ENCODE data around the gene TRIO. TPM values are rescaled to one million over a fixed set of nuclear protein-coding genes. Genes with fewer than 3 reads are reported as not detected.

Gene TRIO
- total and polyA plus RNA-seq, 2 donors (not counting 3 experiments of a cell fraction or from before 2014, with no cell fraction given): 82.9 to 248 TPM

GRCh38 chr5:14507156-14507941 lies 364.2 kb downstream of the TRIO start:
- no peaks in the 10 kb centered on the region for H4K20me1 ChIP-seq (replicated peaks; ENCODE audit: control insufficient read depth, extremely low read depth, insufficient read depth, low read length)
- no peak overlapping the region for H3K27ac ChIP-seq (ENCODE audit: insufficient read depth, low read depth, low read length)
- no peaks in the 10 kb centered on the region for H3K79me2 ChIP-seq (ENCODE audit: control insufficient read depth, insufficient read depth, low read length)
- FAIRE-seq (no peak), DNase-seq (ENCODE audit: low read depth, low spot score) (no peak)
- H3K9me3 ChIP-seq (replicated peaks; ENCODE audit: control insufficient read depth, insufficient read depth, low read length): no peaks in the 10 kb centered on the region
- intact Hi-C loops (cut with micrococcal nuclease): no loop called here
- H3K36me3 ChIP-seq (ENCODE audit: control insufficient read depth in 2 of 2, extremely low read depth in 1 of 2, insufficient read depth in 2 of 2, low read length in 2 of 2): peaks cover 13 to 43% of the 10 kb centered on the region in 2 experiments
- H3K4me1 ChIP-seq (ENCODE audit: control insufficient read depth, extremely low read depth, insufficient read depth, low read length): no peaks in the 10 kb centered on the region
- H3K9me1 ChIP-seq (replicated peaks; ENCODE audit: control insufficient read depth, extremely low read depth, insufficient read depth, low read length): no peaks in the 10 kb centered on the region
- dilution Hi-C loops (cut with MboI; ENCODE audit: extremely low pct_ligation_motif_present, low sequenced_read_pairs): no loop called here
- H2AFZ ChIP-seq (ENCODE audit: low read depth, low read length): no peak overlapping the region
- no TSS peak for BruUV-seq (replicated peaks)
- H3K4me2 ChIP-seq (ENCODE audit: insufficient read depth, low read length): no peak overlapping the region
- POLR2A ChIA-PET: no interaction called here
- H3K27me3 ChIP-seq (ENCODE audit: control insufficient read depth in 2 of 2, insufficient read depth in 2 of 2, low read length in 2 of 2): no peaks in the 10 kb centered on the region
- no peak overlapping the region for H3K4me3 ChIP-seq (replicated peaks in 1 of 3; ENCODE audit: insufficient read depth in 1 of 3, low read depth in 1 of 3, low read length in 3 of 3)
- TF ChIP-seq FOS (IDR thresholded peaks at IDR 0.05; ENCODE audit: borderline replicate concordance, insufficient read depth, low read length) (no peak), MAX (IDR thresholded peaks at IDR 0.05; ENCODE audit: insufficient read depth, insufficient read length) (no peak)
- CTCF ChIA-PET: interaction anchor here (3.3 kb wide), 1 partner anchor 141 kb away, joined by 11 read pairs; no protein-coding TSS in a partner anchor
- H3K9ac ChIP-seq (replicated peaks; ENCODE audit: extremely low read depth, insufficient read depth, low read length): no peak overlapping the region

GRCh38 chr5:14508046-14508445 lies 364.9 kb downstream of the TRIO start:
- H4K20me1 ChIP-seq (replicated peaks; ENCODE audit: control insufficient read depth, extremely low read depth, insufficient read depth, low read length): no peaks in the 10 kb centered on the region
- H3K27me3 ChIP-seq (ENCODE audit: control insufficient read depth in 2 of 2, insufficient read depth in 2 of 2, low read length in 2 of 2): no peaks in the 10 kb centered on the region
- H3K4me3 ChIP-seq (replicated peaks in 1 of 3; ENCODE audit: insufficient read depth in 1 of 3, low read depth in 1 of 3, low read length in 3 of 3): no peak overlapping the region
- dilution Hi-C loops (cut with MboI; ENCODE audit: extremely low pct_ligation_motif_present, low sequenced_read_pairs) (no loop called here), intact Hi-C loops (cut with micrococcal nuclease) (no loop called here)
- no peaks in the 10 kb centered on the region for H3K9me1 ChIP-seq (replicated peaks; ENCODE audit: control insufficient read depth, extremely low read depth, insufficient read depth, low read length)
- no peak overlapping the region for H2AFZ ChIP-seq (ENCODE audit: low read depth, low read length)
- H3K4me1 ChIP-seq (ENCODE audit: control insufficient read depth, extremely low read depth, insufficient read depth, low read length): no peaks in the 10 kb centered on the region
- BruUV-seq (replicated peaks): TSS peak; percentile 18
- H3K9me3 ChIP-seq (replicated peaks; ENCODE audit: control insufficient read depth, insufficient read depth, low read length): no peaks in the 10 kb centered on the region
- ChIA-PET POLR2A (no interaction called here), CTCF (interaction anchor here (3.3 kb wide), 1 partner anchor 140 kb away, joined by 11 read pairs; no protein-coding TSS in a partner anchor)
- DNase-seq (ENCODE audit: low read depth, low spot score) (no peak), FAIRE-seq (no peak)
- no peak overlapping the region for H3K27ac ChIP-seq (ENCODE audit: insufficient read depth, low read depth, low read length)
- H3K4me2 ChIP-seq (ENCODE audit: insufficient read depth, low read length): no peak overlapping the region
- H3K79me2 ChIP-seq (ENCODE audit: control insufficient read depth, insufficient read depth, low read length): no peaks in the 10 kb centered on the region
- no peak for TF ChIP-seq GATA2 (IDR thresholded peaks at IDR 0.05; ENCODE audit: insufficient read depth, insufficient read length, low read depth, low read length)
- TF ChIP-seq MYC (IDR thresholded peaks at IDR 0.05; ENCODE audit: low read depth, low read length): no peak
- H3K36me3 ChIP-seq (ENCODE audit: control insufficient read depth in 2 of 2, extremely low read depth in 1 of 2, insufficient read depth in 2 of 2, low read length in 2 of 2): peaks cover 10 to 36% of the 10 kb centered on the region in 2 experiments
- H3K9ac ChIP-seq (replicated peaks; ENCODE audit: extremely low read depth, insufficient read depth, low read length): no peak overlapping the region
